Stimulated activated CD4-positive, alpha-beta T cell treated with anti-CD3 and anti-CD28 coated beads, Interleukin-12 subunit alpha, Interleukin-12 subunit beta, amount 100 ng/mL, for 48 hours (primary cell): ENCODE data around the gene EIF5B.
"Not testable (repeated sequence)": the region's sequence is repeated elsewhere in the genome, so short reads cannot be mapped to it uniquely, and the experiment has no call there.

Source experiments
- DNase-seq, 3 donors: peaks; one replicate each; pipeline ENCODE4 v3.0.0-alpha.2; 2020; ENCODE audit warnings: low read depth in 2 of 3, low spot score in 1 of 3

Gene EIF5B

GRCh38 chr2:99337113-99338028 lies at the start of gene EIF5B:
Gene EIF5B (plus strand): TSS chr2:99337389. CDS start chr2:99337555, 166 bp downstream.
- DNase-seq: peak; percentile 79 to 93 (median 90)

GRCh38 chr2:99297994-99298393 lies 39.2 kb upstream of the EIF5B start:
- no peak for DNase-seq

GRCh38 chr2:99299580-99299979 lies 37.6 kb upstream of the EIF5B start:
- no peak for DNase-seq

DNA sequence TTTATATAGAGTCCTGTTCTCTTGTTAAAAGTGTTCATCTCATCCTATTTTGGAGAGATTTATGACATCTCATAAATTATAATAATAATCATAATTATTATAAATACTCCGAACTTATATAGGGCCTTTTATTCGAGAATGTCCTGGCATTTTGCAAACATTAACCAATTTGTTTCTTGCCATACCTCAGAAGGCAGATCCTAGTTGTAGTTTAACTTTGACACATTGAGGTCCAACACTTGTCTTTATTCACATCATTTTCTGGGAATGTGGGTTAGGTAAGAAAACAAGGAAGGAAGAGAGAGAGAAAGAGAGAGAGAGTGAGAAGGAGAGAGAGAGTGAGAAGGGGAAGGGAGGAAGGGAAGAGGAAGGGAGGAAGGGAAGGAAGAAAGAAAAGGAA lies 36.1 kb upstream of the EIF5B start, which contains the start of gene LYG1:
Gene LYG1 (minus strand): TSS at position 101 of the 400 bp plus-strand sequence. CDS start 5,527 bp downstream, outside the sequence.
- not testable (repeated sequence) for DNase-seq

DNA sequence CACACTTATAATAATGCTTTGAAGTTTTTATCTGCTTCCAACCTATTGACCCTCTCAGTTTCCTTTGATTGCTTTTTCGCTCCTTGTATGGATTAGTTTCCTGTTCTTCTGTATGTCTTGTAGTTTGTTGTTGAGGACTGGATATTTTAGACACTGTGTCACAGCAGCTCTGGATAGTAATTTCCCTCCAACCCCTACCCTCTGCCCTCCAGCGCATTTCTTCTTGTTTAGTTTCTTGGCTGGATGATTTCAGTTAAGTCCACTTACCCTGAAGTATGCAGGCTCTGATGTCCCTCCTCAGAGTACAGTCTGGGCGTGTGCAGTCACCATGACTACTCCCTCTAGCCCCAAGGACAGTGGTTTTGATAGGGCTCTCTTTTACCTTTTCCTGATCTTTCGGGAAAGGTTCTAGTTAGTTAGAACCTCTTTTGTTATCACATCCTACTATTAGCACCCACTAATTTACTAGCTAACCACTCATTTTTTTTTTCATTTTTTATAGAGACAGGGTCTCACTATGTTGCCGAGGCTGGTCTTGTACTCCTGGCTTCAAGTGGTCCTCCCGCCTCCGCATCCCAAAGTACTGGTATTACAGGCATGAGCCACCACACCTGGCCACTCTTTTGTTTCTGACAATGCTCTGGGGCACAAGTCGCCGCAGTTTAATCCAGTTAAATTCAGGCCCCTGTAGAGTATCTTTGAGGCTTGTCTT lies 19.9 kb upstream of the EIF5B start:
- no peak for DNase-seq

DNA sequence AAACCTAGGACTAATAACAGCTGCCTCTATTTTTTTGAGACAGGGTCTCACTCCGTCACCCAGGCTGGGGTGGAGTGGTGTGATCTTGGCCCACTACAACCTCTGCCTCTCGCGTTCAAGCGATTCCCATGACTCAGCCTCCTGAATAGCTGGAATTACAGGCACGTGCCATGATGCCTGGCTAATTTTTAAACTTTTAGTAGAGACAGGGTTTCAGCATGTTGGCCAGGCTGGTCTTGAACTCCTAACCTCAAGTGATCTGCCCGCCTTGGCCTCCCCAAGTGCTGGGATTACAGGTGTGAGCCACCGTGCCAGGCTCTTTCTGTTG lies 19.4 kb upstream of the EIF5B start:
- not testable (repeated sequence) for DNase-seq

DNA sequence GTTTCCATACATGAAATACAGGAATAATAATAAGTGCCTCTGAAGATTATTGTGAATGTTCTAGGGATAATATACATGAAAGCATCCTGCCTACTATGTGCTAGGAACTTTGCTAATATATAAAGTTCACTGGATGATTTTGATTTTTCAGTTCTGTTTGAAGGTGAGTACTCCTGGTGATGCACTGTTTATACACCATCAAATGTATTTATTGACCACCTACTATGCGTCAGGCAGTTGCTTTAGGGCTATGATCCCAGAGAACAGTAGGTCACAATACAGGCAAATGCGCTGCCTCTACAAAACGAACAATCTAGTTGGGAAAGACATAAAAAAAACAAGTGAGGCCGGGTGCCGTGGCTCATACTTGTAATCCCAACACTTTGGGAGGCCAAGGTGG lies 11.8 kb upstream of the EIF5B start:
- no peak for DNase-seq

- DNase-seq: peak; percentile 96 to 97 (median 96)
Measured at GRCh38 chr2:99335911-99336803, 1.0 kb upstream of the EIF5B start, which contains the start of gene TXNDC9. Gene TXNDC9 (minus strand): TSS chr2:99336333. CDS start chr2:99333210, 3,123 bp downstream.

- DNase-seq: no peak
Measured at GRCh38 chr2:99336804-99337112, 431 bp upstream of the EIF5B start.

DNA sequence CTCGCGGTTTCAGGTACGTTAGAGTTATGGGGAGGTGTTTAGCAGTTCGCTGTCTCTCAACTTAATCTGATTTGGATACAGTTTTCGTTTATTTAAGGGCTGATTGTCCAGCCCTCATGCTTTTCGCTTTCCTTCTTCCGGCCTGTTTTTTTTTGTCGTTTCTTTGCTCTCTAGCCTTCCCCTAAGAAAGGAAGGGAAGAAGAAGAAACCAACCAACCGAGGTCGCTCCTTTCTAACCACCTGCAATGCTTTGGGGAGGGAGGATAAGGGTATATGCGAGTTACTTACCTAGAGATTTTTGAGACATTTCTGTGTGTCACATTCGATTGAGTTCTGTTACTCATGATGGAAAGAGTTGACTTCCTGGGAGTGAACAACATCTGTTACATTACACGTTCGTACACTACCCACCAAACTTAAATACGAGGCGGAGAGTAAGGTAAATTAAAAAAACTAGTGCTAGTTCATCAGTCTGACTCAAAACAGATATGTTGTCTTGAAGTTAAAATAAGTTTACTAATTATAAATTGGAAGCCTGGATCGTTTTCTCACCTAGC lies 918 bp downstream of the EIF5B start:
- DNase-seq: no peak

GRCh38 chr2:99340669-99341236 lies 3.6 kb downstream of the EIF5B start:
- no peak for DNase-seq

DNA sequence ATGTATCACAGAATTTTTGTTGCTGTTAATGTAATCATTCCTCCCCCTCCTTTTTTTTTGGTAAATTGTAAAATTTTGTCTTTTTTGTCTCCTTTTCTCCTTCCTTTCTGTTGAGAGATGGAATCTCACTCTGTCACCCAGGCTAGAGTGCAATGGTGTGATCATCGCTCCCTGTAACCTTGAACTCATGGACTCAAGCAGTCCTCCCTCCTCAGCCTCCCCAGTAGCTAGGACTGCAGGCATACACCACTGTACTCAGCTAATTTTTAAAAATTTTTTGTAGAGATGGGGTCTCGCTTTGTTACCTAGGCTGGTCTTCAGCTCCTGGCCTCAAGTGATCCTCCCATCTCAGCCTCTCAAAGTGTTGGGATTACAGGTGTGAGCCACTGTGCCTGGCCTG lies 5.3 kb downstream of the EIF5B start:
- no peak for DNase-seq

- DNase-seq: not testable (repeated sequence)
Measured at GRCh38 chr2:99345446-99345845, 8.3 kb downstream of the EIF5B start.

DNA sequence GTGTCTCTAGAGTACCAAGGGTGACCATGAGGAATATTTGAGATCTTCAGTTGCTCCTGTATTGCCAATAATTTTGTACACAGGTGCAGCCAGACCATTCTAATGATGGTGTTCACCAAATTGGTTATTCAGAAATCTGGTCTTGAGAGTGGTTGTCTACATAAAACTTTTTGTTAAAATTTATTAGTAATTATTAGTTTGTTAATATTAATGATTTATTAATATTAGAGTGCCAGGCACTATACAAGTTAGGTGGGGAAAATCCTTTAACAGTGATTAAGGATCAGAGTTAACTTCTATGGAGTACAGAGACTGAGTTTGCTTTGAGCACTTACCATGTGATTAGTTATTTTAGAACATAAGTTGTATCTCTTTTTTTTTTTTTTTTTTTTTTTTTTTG lies 9.0 kb downstream of the EIF5B start:
- no peak for DNase-seq

DNA sequence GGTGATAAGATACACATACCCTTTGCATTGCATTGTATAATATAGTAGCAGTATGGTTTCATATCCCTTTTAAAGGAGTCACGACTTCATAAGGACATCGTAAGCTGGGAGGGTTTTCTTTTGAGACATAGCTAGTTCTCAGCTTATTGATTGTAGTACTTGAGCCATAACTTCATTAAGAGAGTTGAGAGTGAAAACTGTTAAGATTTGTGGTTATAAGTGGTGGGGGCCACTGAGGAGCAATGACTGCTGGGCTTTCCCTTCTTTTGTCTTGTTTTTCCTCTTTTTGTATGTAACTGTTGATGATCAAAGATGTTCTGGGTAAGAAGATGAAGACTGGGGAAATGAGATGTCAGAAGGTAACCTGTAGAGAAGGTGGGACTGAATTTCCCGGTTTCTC lies 11.0 kb downstream of the EIF5B start:
- DNase-seq: no peak

GRCh38 chr2:99350194-99350593 lies 13.0 kb downstream of the EIF5B start:
- no peak for DNase-seq

- DNase-seq: no peak
Measured at GRCh38 chr2:99354070-99354469, 16.9 kb downstream of the EIF5B start.

DNA sequence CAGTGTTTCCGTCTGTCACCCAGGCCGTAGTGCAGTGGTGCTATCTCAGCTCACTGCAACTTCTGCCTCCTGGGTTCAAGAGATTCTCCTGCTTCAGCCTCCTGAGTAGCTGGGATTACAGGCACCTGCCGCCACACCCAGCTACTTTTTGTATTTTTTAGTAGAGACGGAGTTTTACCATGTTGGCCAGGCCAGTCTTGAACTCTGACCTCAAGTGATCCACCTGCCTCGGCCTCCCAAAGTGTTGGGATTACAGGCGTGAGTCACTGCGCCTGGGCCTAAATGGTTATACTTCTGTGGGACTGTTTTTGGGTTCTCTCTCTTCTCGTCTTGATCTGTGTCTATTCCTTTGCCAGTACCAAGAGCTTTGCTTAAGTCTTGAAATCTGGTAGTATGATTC lies 17.6 kb downstream of the EIF5B start:
- DNase-seq: not testable (repeated sequence)

GRCh38 chr2:99356853-99357252 lies 19.7 kb downstream of the EIF5B start:
- DNase-seq: no peak

GRCh38 chr2:99365661-99366060 lies 28.5 kb downstream of the EIF5B start:
- DNase-seq: no peak

DNA sequence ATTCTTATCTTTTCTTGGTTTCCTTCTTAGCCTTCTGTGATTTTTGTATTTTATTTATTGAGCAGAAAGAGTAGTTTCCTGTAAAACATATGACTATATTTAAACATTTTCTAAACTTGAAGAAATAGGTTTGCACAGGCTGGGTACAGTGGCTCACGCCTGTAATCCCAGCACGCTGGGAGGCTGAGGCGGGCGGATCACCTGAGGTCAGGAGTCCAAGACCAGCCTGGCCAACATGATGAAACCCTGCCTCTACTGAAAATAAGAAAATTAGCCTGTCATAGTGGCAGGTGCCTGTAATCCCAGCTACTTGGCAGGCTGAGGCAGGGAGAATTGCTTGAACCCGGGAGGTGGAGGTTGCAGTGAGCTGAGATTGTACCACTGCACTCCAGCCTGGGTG lies 31.7 kb downstream of the EIF5B start:
- DNase-seq: not testable (repeated sequence)
